Duodenal mucosa (tissue), 2 donors: Measurements from ENCODE around the gene ADAMTSL3.

ENCODE experiments used
- H3K27ac ChIP-seq: one replicate; pipeline ENCODE4 v1.7.0; 2013; ENCODE audit warnings: low read depth, low read length
- H3K27me3 ChIP-seq, 2 donors: one replicate each; pipeline ENCODE4 v1.7.0; 2013; ENCODE audit warnings: low read length in 2 of 2, control low read depth in 1 of 2; ENCODE audit not compliant: insufficient read depth in 2 of 2, control insufficient read depth in 1 of 2
- H3K36me3 ChIP-seq, 2 donors: one replicate each; pipeline ENCODE4 v1.7.0; 2013; ENCODE audit warnings: low read length in 2 of 2, control low read depth in 1 of 2; ENCODE audit not compliant: insufficient read depth in 2 of 2, control insufficient read depth in 1 of 2
- H3K4me1 ChIP-seq, 2 donors: one replicate each; pipeline ENCODE4 v1.7.0; 2013; ENCODE audit warnings: low read length in 2 of 2, control low read depth in 1 of 2; ENCODE audit not compliant: insufficient read depth in 2 of 2, control insufficient read depth in 1 of 2
- H3K4me3 ChIP-seq, 2 donors: one replicate each; pipeline ENCODE4 v1.7.0; 2013; ENCODE audit warnings: low read length in 2 of 2, low read depth in 1 of 2
- H3K9ac ChIP-seq, 2 donors: one replicate each; pipeline ENCODE4 v1.7.0; 2013; ENCODE audit warnings: low read length in 2 of 2, low read depth in 1 of 2
- H3K9me3 ChIP-seq, 2 donors: one replicate each; pipeline ENCODE4 v1.7.0; 2013; ENCODE audit warnings: low read length in 2 of 2, control low read depth in 1 of 2; ENCODE audit not compliant: control insufficient read depth in 1 of 2

ADAMTSL3 gene

DNA sequence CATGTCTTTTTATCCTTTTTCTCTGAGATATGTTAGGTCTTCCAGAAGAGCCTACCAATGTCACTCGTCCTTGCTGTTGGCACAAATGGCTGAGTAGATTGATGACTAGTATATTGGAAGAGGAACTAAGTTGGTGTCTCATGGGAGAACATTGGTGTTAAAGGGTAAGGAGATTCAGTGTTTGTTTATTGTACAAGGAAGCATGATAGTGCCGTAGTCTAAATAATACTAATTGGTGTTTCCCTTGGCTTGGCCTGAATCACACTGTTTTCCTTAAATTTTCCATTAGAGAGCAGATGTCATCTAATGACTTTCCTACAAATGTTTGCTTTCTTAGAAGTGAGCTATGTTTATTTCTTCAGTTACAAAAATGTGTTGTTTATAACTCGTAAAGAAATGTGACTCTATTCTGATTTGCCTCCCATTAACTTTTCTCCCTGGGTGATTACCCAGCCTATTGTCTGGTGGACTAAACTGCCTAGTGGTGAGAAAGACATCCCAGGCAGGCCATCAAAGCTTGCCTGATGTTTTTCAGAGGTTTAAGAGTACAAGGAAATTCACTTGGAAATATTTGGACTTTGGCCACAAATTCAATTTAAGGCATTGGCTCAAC, 28.7 kb downstream of the ADAMTSL3 start:
- H3K36me3 ChIP-seq = no peaks in the 10 kb centered on the region
- H3K9me3 ChIP-seq = peaks cover 0 to 4% of the 10 kb centered on the region in 2 donors
- no peak overlapping the region for H3K9ac ChIP-seq
- no peak overlapping the region for H3K27ac ChIP-seq
- peaks cover 0 to 3% of the 10 kb centered on the region in 2 donors for H3K4me1 ChIP-seq
- H3K27me3 ChIP-seq = no peaks in the 10 kb centered on the region
- no peak overlapping the region for H3K4me3 ChIP-seq

GRCh38 chr15:83685916-83686332, 32.0 kb downstream of the ADAMTSL3 start:
- Histone ChIP-seq H3K36me3 (no peaks in the 10 kb centered on the region), H3K4me3 (no peak overlapping the region), H3K9ac (no peak overlapping the region), H3K27ac (no peak overlapping the region), H3K9me3 (no peaks in the 10 kb centered on the region), H3K27me3 (no peaks in the 10 kb centered on the region), H3K4me1 (peaks cover 0 to 3% of the 10 kb centered on the region in 2 donors)

- Histone ChIP-seq H3K9ac (no peak overlapping the region), H3K27me3 (no peaks in the 10 kb centered on the region), H3K4me3 (no peak overlapping the region), H3K9me3 (no peaks in the 10 kb centered on the region), H3K4me1 (peaks cover 0 to 2% of the 10 kb centered on the region in 2 donors), H3K36me3 (no peaks in the 10 kb centered on the region), H3K27ac (no peak overlapping the region)
Measured at GRCh38 chr15:83688201-83688600, 34.3 kb downstream of the ADAMTSL3 start.

- no peak overlapping the region for H3K9ac ChIP-seq
- no peaks in the 10 kb centered on the region for H3K9me3 ChIP-seq
- H3K4me3 ChIP-seq = no peak overlapping the region
- no peaks in the 10 kb centered on the region for H3K4me1 ChIP-seq
- no peak overlapping the region for H3K27ac ChIP-seq
- H3K27me3 ChIP-seq = no peaks in the 10 kb centered on the region
- H3K36me3 ChIP-seq = no peaks in the 10 kb centered on the region
Measured at GRCh38 chr15:83690676-83691075, 36.8 kb downstream of the ADAMTSL3 start.

DNA sequence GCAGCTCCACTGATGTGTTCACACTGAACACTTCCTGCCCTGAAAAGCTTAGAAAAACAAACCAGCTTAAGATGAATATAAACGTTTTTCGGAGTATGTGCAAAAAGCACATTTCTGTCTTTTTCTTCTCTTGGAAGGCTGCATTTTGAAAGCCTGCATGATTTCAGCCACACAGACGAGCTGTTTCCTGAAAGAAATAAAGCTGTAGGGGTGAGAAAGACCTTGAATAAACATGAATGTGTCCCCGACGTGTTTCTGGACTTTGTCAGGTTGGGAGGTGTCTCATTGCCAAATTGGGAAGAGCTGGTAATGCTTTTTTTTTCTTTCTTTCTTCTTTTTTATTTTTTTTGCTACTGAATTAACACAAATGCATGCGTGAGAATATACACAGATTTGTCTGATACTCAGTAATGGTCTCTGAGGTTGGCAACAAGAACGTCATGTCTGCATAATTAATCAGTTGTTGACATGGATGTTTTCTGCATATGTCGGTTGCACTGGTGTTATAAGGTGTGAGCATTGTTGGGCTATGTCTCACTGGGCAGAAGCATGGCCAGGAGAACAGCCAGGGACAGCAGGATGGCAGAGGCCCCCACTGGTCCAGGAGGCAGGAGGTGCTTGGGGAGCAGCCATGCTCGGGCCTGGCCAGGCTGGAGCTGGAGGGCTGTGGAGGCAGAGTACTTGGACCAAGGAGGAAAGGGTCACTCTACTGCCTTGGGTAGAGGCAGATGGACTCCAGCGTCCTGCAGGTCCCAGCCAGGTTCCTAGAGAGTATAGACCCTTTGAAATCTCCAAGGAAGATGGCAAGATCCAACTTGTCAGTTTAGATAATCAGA, 39.0 kb downstream of the ADAMTSL3 start:
- Histone ChIP-seq H3K4me3 (no peak overlapping the region), H3K27ac (no peak overlapping the region), H3K36me3 (no peaks in the 10 kb centered on the region), H3K27me3 (no peaks in the 10 kb centered on the region), H3K4me1 (no peaks in the 10 kb centered on the region), H3K9ac (no peak overlapping the region), H3K9me3 (no peaks in the 10 kb centered on the region)

DNA sequence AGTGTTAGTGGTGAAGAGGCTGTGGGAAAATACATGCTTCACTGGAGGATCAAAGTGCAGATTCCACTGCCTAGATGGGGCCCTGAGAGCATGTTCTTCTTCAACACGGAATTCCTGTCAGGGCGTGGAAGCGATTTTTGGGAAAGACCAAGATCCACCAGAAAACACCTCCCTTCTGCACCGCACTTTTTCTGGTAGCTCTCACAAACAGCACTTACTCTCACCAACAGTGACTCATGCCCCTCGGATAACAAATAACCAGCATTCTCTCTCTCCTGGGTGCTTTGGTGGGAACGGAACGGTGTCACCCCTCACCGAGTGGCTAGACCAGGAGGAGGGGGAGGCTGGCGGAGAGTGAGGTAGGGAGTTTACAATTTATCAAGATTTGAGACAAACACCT, 40.1 kb downstream of the ADAMTSL3 start:
- Histone ChIP-seq H3K9me3 (no peaks in the 10 kb centered on the region), H3K36me3 (no peaks in the 10 kb centered on the region), H3K4me1 (no peaks in the 10 kb centered on the region), H3K4me3 (no peak overlapping the region), H3K9ac (no peak overlapping the region), H3K27ac (no peak overlapping the region), H3K27me3 (no peaks in the 10 kb centered on the region)

- Histone ChIP-seq H3K36me3 (no peaks in the 10 kb centered on the region), H3K9me3 (no peaks in the 10 kb centered on the region), H3K27me3 (no peaks in the 10 kb centered on the region), H3K4me3 (no peak overlapping the region), H3K4me1 (no peaks in the 10 kb centered on the region), H3K9ac (no peak overlapping the region), H3K27ac (no peak overlapping the region)
Measured at GRCh38 chr15:83694536-83694935, 40.6 kb downstream of the ADAMTSL3 start.

DNA sequence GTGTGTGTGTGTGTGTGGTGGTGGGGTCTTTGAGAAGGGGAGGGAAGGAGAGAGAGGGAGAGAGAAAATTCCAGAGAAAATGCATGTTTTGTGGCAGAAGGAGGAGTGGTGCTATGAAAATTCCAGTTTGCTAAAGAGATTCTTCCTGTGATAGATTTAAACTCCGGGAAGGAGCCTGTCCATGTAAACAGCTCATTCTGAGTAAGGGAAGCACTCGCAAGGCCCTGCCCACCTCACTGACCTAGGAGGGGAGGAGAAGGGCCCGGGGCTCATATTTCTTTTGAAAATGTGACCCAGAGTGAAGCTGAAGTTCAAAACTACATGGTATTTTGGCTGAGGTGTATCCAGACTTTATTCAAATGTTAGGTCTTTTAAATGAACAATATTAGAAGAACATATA, 41.3 kb downstream of the ADAMTSL3 start:
- Histone ChIP-seq H3K4me1 (no peaks in the 10 kb centered on the region), H3K9ac (no peak overlapping the region), H3K9me3 (peaks cover 0 to 2% of the 10 kb centered on the region in 2 donors), H3K27me3 (no peaks in the 10 kb centered on the region), H3K36me3 (no peaks in the 10 kb centered on the region), H3K27ac (no peak overlapping the region), H3K4me3 (no peak overlapping the region)

DNA sequence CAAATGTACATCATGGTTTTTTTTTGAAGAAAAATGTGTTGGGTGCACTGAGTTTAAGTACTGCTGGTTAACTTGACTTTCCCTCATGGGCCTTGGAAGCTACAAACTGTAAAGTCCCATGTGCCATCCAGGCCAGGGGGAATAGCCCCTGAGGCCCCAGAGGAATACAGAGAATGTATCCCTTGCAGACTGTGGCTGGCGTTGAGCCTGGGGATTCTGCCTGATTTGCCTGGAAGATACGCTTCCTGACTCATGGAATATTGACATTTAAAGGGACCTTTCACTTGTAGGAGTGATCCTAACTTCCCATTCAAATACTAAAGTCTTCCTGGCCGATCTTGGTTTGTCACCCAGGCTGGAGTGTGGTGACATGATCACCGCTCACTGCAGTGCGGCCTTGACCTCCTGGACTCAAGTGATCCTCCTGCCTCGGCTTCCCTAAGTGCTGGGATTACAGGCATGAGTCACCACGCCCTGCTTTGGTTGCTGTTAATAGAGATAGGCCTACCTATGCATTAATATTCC, 42.0 kb downstream of the ADAMTSL3 start:
- H3K4me1 ChIP-seq = no peaks in the 10 kb centered on the region
- H3K36me3 ChIP-seq = no peaks in the 10 kb centered on the region
- peaks cover 2 to 3% of the 10 kb centered on the region in 2 donors for H3K9me3 ChIP-seq
- H3K27me3 ChIP-seq = no peaks in the 10 kb centered on the region
- H3K4me3 ChIP-seq = no peak overlapping the region
- no peak overlapping the region for H3K9ac ChIP-seq
- no peak overlapping the region for H3K27ac ChIP-seq

- no peak overlapping the region for H3K27ac ChIP-seq
- H3K4me1 ChIP-seq = no peaks in the 10 kb centered on the region
- H3K9me3 ChIP-seq = peaks cover 2 to 8% of the 10 kb centered on the region in 2 donors
- no peaks in the 10 kb centered on the region for H3K36me3 ChIP-seq
- H3K4me3 ChIP-seq = no peak overlapping the region
- H3K9ac ChIP-seq = no peak overlapping the region
- H3K27me3 ChIP-seq = no peaks in the 10 kb centered on the region
Measured at GRCh38 chr15:83697716-83698115, 43.8 kb downstream of the ADAMTSL3 start.
